Measurements from ENCODE around the gene AKT2. TPM values are rescaled to one million over a fixed set of nuclear protein-coding genes. Genes with fewer than 3 reads are reported as not detected.
A peak's percentile ranks its signal among the peaks of the same experiment; 100 is the strongest.

AKT2 gene
- polyA plus RNA-seq, 3 donors = 11.4 to 122 (median 16.3) TPM

- Histone ChIP-seq H3K36me3 (replicated peaks in 1 of 2; ENCODE audit: control insufficient read depth in 1 of 2, insufficient read depth in 2 of 2, low read length in 2 of 2) (peaks cover 0 to 17% of the 10 kb centered on the region in 2 donors), H3K4me2 (replicated peaks; ENCODE audit: extremely low read depth, low read length, poor library complexity, severe bottlenecking) (peak overlapping the region; percentile 71), H3K27me3 (ENCODE audit: control insufficient read depth in 2 of 2, insufficient read depth in 2 of 2, low read length in 2 of 2) (no peaks in the 10 kb centered on the region), H3K79me2 (ENCODE audit: insufficient read depth, low read length) (peaks cover 45% of the 10 kb centered on the region), H3K4me1 (ENCODE audit: control insufficient read depth in 1 of 2, insufficient read depth in 2 of 2, low read length in 2 of 2) (peaks cover 20 to 26% of the 10 kb centered on the region in 2 donors), H4K20me1 (ENCODE audit: insufficient read depth, low read length) (peaks cover 33% of the 10 kb centered on the region), H2AFZ (ENCODE audit: insufficient read depth, low read depth, low read length, poor library complexity, severe bottlenecking) (peak overlapping the region; percentile 87), H3K4me3 (replicated peaks in 1 of 3; ENCODE audit: low read depth in 2 of 3, low read length in 3 of 3) (peak overlapping the region; percentile 64 to 87 (median 77)), H3K9me3 (replicated peaks in 1 of 2; ENCODE audit: control insufficient read depth in 1 of 2, insufficient read depth in 1 of 2, low read length in 2 of 2) (no peaks in the 10 kb centered on the region), H3K27ac (ENCODE audit: low read depth in 1 of 2, low read length in 2 of 2) (peak overlapping the region; percentile 89 to 96), H3K9ac (ENCODE audit: insufficient read depth, low read length, poor library complexity, severe bottlenecking) (peak overlapping the region; percentile 90)
- no peak for TF ChIP-seq CTCF (IDR thresholded peaks at IDR 0.05)
- H3K4me1 Mint-ChIP-seq = peaks cover 31% of the 10 kb centered on the region
- WGBS (ENCODE audit: insufficient coverage) = 6% methylated on average over 16 of the region's 42 CpGs
- peaks cover 3 to 4% of the 10 kb centered on the region in 2 donors for H3K36me3 Mint-ChIP-seq
- peaks cover 0 to 2% (median 2%) of the 10 kb centered on the region in 3 donors for H3K27me3 Mint-ChIP-seq (ENCODE audit: low read depth in 3 of 3)
- H3K9me3 Mint-ChIP-seq = no peaks in the 10 kb centered on the region
- intact Hi-C loops (cut with micrococcal nuclease) = loop anchor here in 1 of 2 donors (5.0 to 10.0 kb wide), 2 partner anchors 151 to 157 kb away; partner anchors contain the start of gene SERTAD3
- H3K4me3 Mint-ChIP-seq = peak overlapping the region; percentile 94 to 95
- H3K27ac Mint-ChIP-seq = peak overlapping the region; percentile 99 to 100 (median 100)
- DNase-seq = peak; percentile 100
These were observed 449 bp upstream of the AKT2 start for GRCh38 chr19:40285353-40286234.

GRCh38 chr19:40284251-40284500 is 969 bp downstream of the AKT2 start:
- H3K4me2 ChIP-seq (replicated peaks; ENCODE audit: extremely low read depth, low read length, poor library complexity, severe bottlenecking) = peak overlapping the region; percentile 84
- peaks cover 0 to 17% of the 10 kb centered on the region in 2 donors for H3K36me3 ChIP-seq (replicated peaks in 1 of 2; ENCODE audit: control insufficient read depth in 1 of 2, insufficient read depth in 2 of 2, low read length in 2 of 2)
- no peak for DNase-seq
- H3K27ac ChIP-seq (ENCODE audit: low read depth in 1 of 2, low read length in 2 of 2) = peak overlapping the region; percentile 17 to 96
- H4K20me1 ChIP-seq (ENCODE audit: insufficient read depth, low read length) = peaks cover 47% of the 10 kb centered on the region
- H2AFZ ChIP-seq (ENCODE audit: insufficient read depth, low read depth, low read length, poor library complexity, severe bottlenecking) = peak overlapping the region; percentile 75
- H3K4me1 ChIP-seq (ENCODE audit: control insufficient read depth in 1 of 2, insufficient read depth in 2 of 2, low read length in 2 of 2) = peaks cover 20 to 33% of the 10 kb centered on the region in 2 donors
- TF ChIP-seq CTCF (IDR thresholded peaks at IDR 0.05) = no peak
- 0% methylated on average over 2 of the region's 4 CpGs for WGBS (ENCODE audit: insufficient coverage)
- intact Hi-C loops (cut with micrococcal nuclease) = loop anchor here in 1 of 2 donors (10.0 kb wide), 1 partner anchor 149 kb away; no protein-coding TSS in a partner anchor
- Mint-ChIP-seq H3K9me3 (no peaks in the 10 kb centered on the region), H3K27ac (peak overlapping the region; percentile 66 to 96 (median 88)), H3K27me3 (ENCODE audit: low read depth in 3 of 3) (peaks cover 0 to 2% (median 2%) of the 10 kb centered on the region in 3 donors), H3K36me3 (peaks cover 3 to 6% of the 10 kb centered on the region in 2 donors), H3K4me1 (peaks cover 43% of the 10 kb centered on the region), H3K4me3 (peak overlapping the region; percentile 94 to 95)
- no peaks in the 10 kb centered on the region for H3K9me3 ChIP-seq (replicated peaks in 1 of 2; ENCODE audit: control insufficient read depth in 1 of 2, insufficient read depth in 1 of 2, low read length in 2 of 2)
- peak overlapping the region; percentile 90 for H3K9ac ChIP-seq (ENCODE audit: insufficient read depth, low read length, poor library complexity, severe bottlenecking)
- H3K27me3 ChIP-seq (ENCODE audit: control insufficient read depth in 2 of 2, insufficient read depth in 2 of 2, low read length in 2 of 2) = no peaks in the 10 kb centered on the region
- H3K79me2 ChIP-seq (ENCODE audit: insufficient read depth, low read length) = peaks cover 59% of the 10 kb centered on the region
- peak overlapping the region; percentile 64 to 87 (median 77) for H3K4me3 ChIP-seq (replicated peaks in 1 of 3; ENCODE audit: low read depth in 2 of 3, low read length in 3 of 3)
